OCI-LY1 (cell line): ENCODE results near the gene PDZD7.
"Not testable (repeated sequence)": the region's sequence is repeated elsewhere in the genome, so short reads cannot be mapped to it uniquely, and the experiment has no call there.

Experiments used
- H2AFZ ChIP-seq: fragments of 200-600 bp; sonication (generic), shearing (Covaris generic); 2 replicates; pipeline ENCODE4 v1.6.0; 2014; ENCODE audit warnings: antibody characterized with exemption, mild to moderate bottlenecking, low read length
- H3F3A ChIP-seq: fragments of 200-600 bp; sonication (generic), shearing (Covaris generic); 2 replicates; pipeline ENCODE4 v1.6.0; 2014; ENCODE audit warnings: mild to moderate bottlenecking, antibody characterized with exemption, low read length, moderate library complexity; ENCODE audit not compliant: insufficient read depth
- H3K27ac ChIP-seq: fragments of 200-600 bp; sonication (generic); 2 replicates; pipeline ENCODE4 v1.5.1; 2014; ENCODE audit warnings: low read length, mixed run types, mild to moderate bottlenecking, low read depth; ENCODE audit not compliant: poor library complexity, severe bottlenecking
- H3K27me3 ChIP-seq: fragments of 200-600 bp; sonication (generic); 2 replicates; pipeline ENCODE4 v1.6.0; 2014; ENCODE audit warnings: antibody characterized with exemption, mild to moderate bottlenecking, low read length, moderate library complexity; ENCODE audit not compliant: insufficient read depth
- H3K36me3 ChIP-seq: fragments of 200-600 bp; sonication (generic); 2 replicates; pipeline ENCODE4 v1.6.1; 2014; ENCODE audit warnings: mild to moderate bottlenecking, antibody characterized with exemption, low read length, moderate library complexity, mixed read lengths; ENCODE audit not compliant: insufficient read depth
- H3K4me1 ChIP-seq: fragments of 200-600 bp; sonication (generic); 2 replicates; pipeline ENCODE4 v1.5.1; 2014; ENCODE audit warnings: mild to moderate bottlenecking, low read length, moderate library complexity; ENCODE audit not compliant: insufficient read depth, severe bottlenecking
- H3K4me2 ChIP-seq: fragments of 200-600 bp; sonication (generic), shearing (Covaris generic); 2 replicates; pipeline ENCODE4 v1.6.1; 2014; ENCODE audit warnings: low read length
- H3K4me3 ChIP-seq: fragments of 200-600 bp; sonication (generic); 2 replicates; pipeline ENCODE4 v1.5.1; 2014; ENCODE audit warnings: low read length, low read depth, mild to moderate bottlenecking, mixed read lengths; ENCODE audit not compliant: poor library complexity, severe bottlenecking
- H3K79me2 ChIP-seq: fragments of 200-600 bp; shearing (Covaris generic); 2 replicates; pipeline ENCODE4 v1.6.1; 2016; ENCODE audit warnings: mixed run types, low read length, mixed read lengths; ENCODE audit not compliant: insufficient read depth
- H3K9ac ChIP-seq: fragments of 200-600 bp; sonication (generic), shearing (Covaris generic); 2 replicates; pipeline ENCODE4 v1.6.1; 2014; ENCODE audit warnings: mild to moderate bottlenecking, low read length, mixed read lengths
- H3K9me2 ChIP-seq: fragments of 200-600 bp; sonication (generic), shearing (Covaris generic); 2 replicates; pipeline ENCODE4 v1.6.1; 2014; ENCODE audit warnings: low read depth, mild to moderate bottlenecking, low read length, mixed read lengths
- H3K9me3 ChIP-seq: fragments of 200-600 bp; shearing (Covaris generic); 2 replicates; pipeline ENCODE4 v1.6.1; 2014; ENCODE audit warnings: low read length, mixed read lengths
- H4K20me1 ChIP-seq: fragments of 200-600 bp; sonication (generic), shearing (Covaris generic); 2 replicates; pipeline ENCODE4 v1.6.0; 2016; ENCODE audit warnings: mild to moderate bottlenecking, low read length; ENCODE audit not compliant: insufficient read depth
- CTCF ChIP-seq: fragments of 200-600 bp; sonication (generic), shearing (Covaris generic); IDR thresholded peaks from 2 replicates; pipeline ENCODE4 v1.5.1; 2017; ENCODE audit warnings: mild to moderate bottlenecking, antibody characterized with exemption, low read length, moderate library complexity, mixed read lengths
- EZH2 ChIP-seq: fragments of 200-600 bp; sonication (generic), shearing (Covaris generic); IDR thresholded peaks from 2 replicates; pipeline ENCODE4 v1.8.0; 2017; ENCODE audit warnings: borderline replicate concordance, mixed run types, mild to moderate bottlenecking, antibody characterized with exemption, low read length, moderate library complexity, mixed read lengths

PDZD7 gene

GRCh38 chr10:101036726-101037125 lies 5.8 kb upstream of the PDZD7 start:
- Histone ChIP-seq H3K79me2 (no peaks in the 10 kb centered on the region), H3K9me2 (no peaks in the 10 kb centered on the region), H3F3A (no peaks in the 10 kb centered on the region), H3K27ac (no peak overlapping the region), H3K27me3 (no peaks in the 10 kb centered on the region), H3K9me3 (no peaks in the 10 kb centered on the region), H4K20me1 (no peaks in the 10 kb centered on the region), H3K4me2 (no peak overlapping the region), H3K4me3 (no peak overlapping the region), H3K9ac (no peak overlapping the region), H3K36me3 (no peaks in the 10 kb centered on the region), H2AFZ (no peak overlapping the region), H3K4me1 (peaks cover 5% of the 10 kb centered on the region)
- TF ChIP-seq EZH2 (no peak), CTCF (no peak)

- Histone ChIP-seq H4K20me1 (no peaks in the 10 kb centered on the region), H3K4me2 (no peak overlapping the region), H3K79me2 (no peaks in the 10 kb centered on the region), H3K4me3 (no peak overlapping the region), H3K9ac (no peak overlapping the region), H3K4me1 (peaks cover 10% of the 10 kb centered on the region), H3F3A (no peaks in the 10 kb centered on the region), H3K27ac (no peak overlapping the region), H2AFZ (no peak overlapping the region), H3K9me2 (no peaks in the 10 kb centered on the region), H3K27me3 (no peaks in the 10 kb centered on the region), H3K36me3 (no peaks in the 10 kb centered on the region), H3K9me3 (no peaks in the 10 kb centered on the region)
- TF ChIP-seq CTCF (no peak), EZH2 (no peak)
Measured at GRCh38 chr10:101035916-101036702, 5.2 kb upstream of the PDZD7 start.

- Histone ChIP-seq H3K4me2 (no peak overlapping the region), H3K9ac (no peak overlapping the region), H4K20me1 (no peaks in the 10 kb centered on the region), H3K4me3 (no peak overlapping the region), H3K27me3 (no peaks in the 10 kb centered on the region), H3K36me3 (no peaks in the 10 kb centered on the region), H3K9me2 (no peaks in the 10 kb centered on the region), H3F3A (no peaks in the 10 kb centered on the region), H3K79me2 (no peaks in the 10 kb centered on the region), H2AFZ (no peak overlapping the region), H3K27ac (no peak overlapping the region), H3K4me1 (peaks cover 10% of the 10 kb centered on the region), H3K9me3 (no peaks in the 10 kb centered on the region)
- TF ChIP-seq CTCF, result no peak
- no peak for TF ChIP-seq EZH2
Measured at GRCh38 chr10:101035314-101035713, 4.4 kb upstream of the PDZD7 start.

- not testable (repeated sequence) for H3F3A ChIP-seq, H3K4me2 ChIP-seq, H2AFZ ChIP-seq, H3K9me2 ChIP-seq, H3K4me3 ChIP-seq, H3K27me3 ChIP-seq, H3K79me2 ChIP-seq, H3K27ac ChIP-seq, H3K36me3 ChIP-seq, H4K20me1 ChIP-seq, H3K9ac ChIP-seq, H3K9me3 ChIP-seq
- H3K4me1 ChIP-seq, result peaks cover 10% of the 10 kb centered on the region
Measured at GRCh38 chr10:101034404-101034803, 3.5 kb upstream of the PDZD7 start.
